ENCODE results near the gene IL21R.

Gene IL21R

GRCh38 chr16:27401768-27402568 lies at the start of gene IL21R:
Gene IL21R (plus strand): TSS chr16:27402174. CDS start chr16:27430072, 27,898 bp downstream.
- peak; percentile 43 for DNase-seq (ENCODE audit: low read depth)
- no peak for TF ChIP-seq CTCF (conservative IDR thresholded peaks at IDR 0.05; ENCODE audit: control insufficient read depth, insufficient read depth, low read depth, low read length)
- no peak within 1 kb of the TSS for H3K4me3 ChIP-seq (ENCODE audit: control insufficient read depth, low read depth, low read length)

GRCh38 chr16:27353853-27354252 lies 48.1 kb upstream of the IL21R start:
- H3K4me3 ChIP-seq (ENCODE audit: control insufficient read depth, low read depth, low read length), result no peak overlapping the region
- DNase-seq (ENCODE audit: low read depth), result no peak
- no peak for TF ChIP-seq CTCF (conservative IDR thresholded peaks at IDR 0.05; ENCODE audit: control insufficient read depth, insufficient read depth, low read depth, low read length)

- DNase-seq (ENCODE audit: low read depth), result peak; percentile 56
- TF ChIP-seq CTCF (conservative IDR thresholded peaks at IDR 0.05; ENCODE audit: control insufficient read depth, insufficient read depth, low read depth, low read length), result peak; percentile 51
- no peak overlapping the region for H3K4me3 ChIP-seq (ENCODE audit: control insufficient read depth, low read depth, low read length)
Measured at GRCh38 chr16:27355610-27356009, 46.4 kb upstream of the IL21R start.

- no peak overlapping the region for H3K4me3 ChIP-seq (ENCODE audit: control insufficient read depth, low read depth, low read length)
- DNase-seq (ENCODE audit: low read depth), result no peak
- no peak for TF ChIP-seq CTCF (conservative IDR thresholded peaks at IDR 0.05; ENCODE audit: control insufficient read depth, insufficient read depth, low read depth, low read length)
Measured at GRCh38 chr16:27356794-27357193, 45.2 kb upstream of the IL21R start.

GRCh38 chr16:27359051-27359450 lies 42.9 kb upstream of the IL21R start:
- DNase-seq (ENCODE audit: low read depth), result no peak
- no peak overlapping the region for H3K4me3 ChIP-seq (ENCODE audit: control insufficient read depth, low read depth, low read length)
- TF ChIP-seq CTCF (conservative IDR thresholded peaks at IDR 0.05; ENCODE audit: control insufficient read depth, insufficient read depth, low read depth, low read length), result no peak

GRCh38 chr16:27359615-27360014 lies 42.4 kb upstream of the IL21R start:
- DNase-seq (ENCODE audit: low read depth), result no peak
- TF ChIP-seq CTCF (conservative IDR thresholded peaks at IDR 0.05; ENCODE audit: control insufficient read depth, insufficient read depth, low read depth, low read length), result no peak
- H3K4me3 ChIP-seq (ENCODE audit: control insufficient read depth, low read depth, low read length), result no peak overlapping the region

Data from fibroblast of mammary gland (primary cell).